GM19023 (cell line): ENCODE measurements around the gene JDP2.

Experiments
- ATAC-seq: cut with Tn5 transposase; IDR thresholded peaks from one replicate; pipeline ENCODE4 v1.9.1; 2021; ENCODE audit warnings: mild to moderate bottlenecking, moderate library complexity; ENCODE audit not compliant: unreplicated experiment

JDP2 gene

DNA sequence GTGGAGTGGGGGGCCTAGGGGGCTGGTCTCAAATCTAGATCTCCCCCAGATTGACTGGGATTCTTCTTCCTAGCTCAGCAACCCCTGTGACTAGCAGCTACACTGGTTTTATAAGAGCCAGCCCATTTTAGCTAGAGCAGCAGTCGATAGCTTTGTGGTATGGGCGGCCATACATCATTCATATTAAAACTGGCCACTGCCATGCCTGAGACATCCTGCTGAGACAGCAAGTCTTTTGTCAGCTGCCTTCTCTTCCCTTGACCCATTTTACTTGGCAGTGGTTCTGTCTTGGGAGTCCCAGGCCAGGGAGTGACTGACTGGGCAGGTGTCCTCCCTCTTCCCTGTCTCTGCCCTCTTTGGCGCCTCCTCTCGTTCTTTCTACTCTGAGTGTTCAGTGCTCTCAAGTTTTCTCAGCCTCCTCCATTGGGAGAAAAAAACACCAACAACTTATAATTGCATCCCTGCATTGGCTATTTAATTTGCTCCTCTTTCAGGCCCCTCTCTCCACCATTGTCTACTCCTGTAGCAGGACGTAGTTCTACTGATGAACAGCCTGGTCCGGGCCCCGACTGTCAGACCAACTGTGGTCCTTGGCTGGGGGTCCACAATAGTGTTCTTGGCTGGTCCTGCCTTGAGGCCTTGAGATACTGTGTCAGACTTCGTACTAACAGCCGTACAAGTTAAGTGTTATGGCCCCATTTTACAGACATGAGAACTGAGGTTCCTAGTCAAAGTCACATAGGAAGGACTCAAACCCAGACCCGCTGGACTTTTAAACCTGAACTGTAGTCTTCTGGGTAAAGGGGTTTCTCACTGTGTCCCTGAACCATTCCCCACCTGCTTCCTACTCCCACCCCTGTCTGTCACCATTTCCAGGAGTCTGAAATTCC lies 18.3 kb upstream of the JDP2 start:
- no peak for ATAC-seq

DNA sequence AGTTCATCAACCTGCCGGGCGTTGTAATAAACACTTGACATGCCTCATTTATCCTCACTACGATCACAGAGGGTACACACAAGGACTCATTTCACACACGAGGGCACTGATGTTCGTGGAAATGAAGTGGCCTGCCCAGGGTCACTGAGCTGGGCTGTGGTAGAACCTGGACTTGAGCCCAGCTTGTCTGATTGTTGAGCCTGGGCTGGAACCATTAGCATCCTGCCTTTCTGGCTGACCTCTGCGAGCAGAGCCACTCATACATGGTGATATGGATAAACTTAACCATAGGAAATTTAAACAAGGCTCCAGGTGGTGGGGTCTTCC lies 16.6 kb upstream of the JDP2 start:
- ATAC-seq, result no peak

DNA sequence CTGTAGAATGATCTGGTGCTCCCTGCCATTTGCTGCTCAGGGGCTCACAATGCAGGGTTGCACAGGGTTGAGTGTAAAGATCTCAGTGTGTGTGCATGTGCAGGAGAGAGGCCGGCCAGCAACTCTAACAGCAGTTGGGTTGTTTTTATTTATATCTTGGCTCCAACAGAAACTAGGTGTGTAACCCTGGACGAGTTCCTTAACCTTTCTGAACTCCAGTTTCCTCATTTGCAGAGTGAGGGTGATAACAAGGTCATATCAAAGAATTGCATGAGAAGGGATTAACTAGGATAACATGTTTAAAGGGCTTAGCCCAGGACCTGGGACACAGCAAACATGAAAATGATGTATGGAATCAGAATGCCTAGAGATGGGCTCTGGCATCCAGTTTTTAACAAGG lies 14.8 kb upstream of the JDP2 start:
- ATAC-seq, result no peak

DNA sequence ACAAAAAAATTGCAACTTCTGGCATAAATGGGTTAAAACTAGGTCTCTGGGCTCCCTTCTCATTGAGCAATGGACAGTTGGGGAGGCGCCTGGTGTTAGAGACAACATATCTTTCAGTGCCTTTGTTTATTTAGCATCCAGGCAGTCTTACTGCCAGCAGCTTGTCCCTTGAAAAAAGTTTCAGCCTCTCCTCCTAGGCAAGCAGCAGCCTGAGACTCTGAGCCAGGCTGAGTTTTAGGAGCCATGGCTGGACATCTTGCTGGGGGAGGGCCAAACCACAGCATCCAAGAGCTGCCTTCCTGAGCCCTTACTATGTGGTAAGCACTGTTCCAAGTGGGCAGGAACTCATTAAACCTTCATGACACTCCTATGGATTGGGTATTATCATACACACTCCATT lies 10.1 kb upstream of the JDP2 start:
- no peak for ATAC-seq

DNA sequence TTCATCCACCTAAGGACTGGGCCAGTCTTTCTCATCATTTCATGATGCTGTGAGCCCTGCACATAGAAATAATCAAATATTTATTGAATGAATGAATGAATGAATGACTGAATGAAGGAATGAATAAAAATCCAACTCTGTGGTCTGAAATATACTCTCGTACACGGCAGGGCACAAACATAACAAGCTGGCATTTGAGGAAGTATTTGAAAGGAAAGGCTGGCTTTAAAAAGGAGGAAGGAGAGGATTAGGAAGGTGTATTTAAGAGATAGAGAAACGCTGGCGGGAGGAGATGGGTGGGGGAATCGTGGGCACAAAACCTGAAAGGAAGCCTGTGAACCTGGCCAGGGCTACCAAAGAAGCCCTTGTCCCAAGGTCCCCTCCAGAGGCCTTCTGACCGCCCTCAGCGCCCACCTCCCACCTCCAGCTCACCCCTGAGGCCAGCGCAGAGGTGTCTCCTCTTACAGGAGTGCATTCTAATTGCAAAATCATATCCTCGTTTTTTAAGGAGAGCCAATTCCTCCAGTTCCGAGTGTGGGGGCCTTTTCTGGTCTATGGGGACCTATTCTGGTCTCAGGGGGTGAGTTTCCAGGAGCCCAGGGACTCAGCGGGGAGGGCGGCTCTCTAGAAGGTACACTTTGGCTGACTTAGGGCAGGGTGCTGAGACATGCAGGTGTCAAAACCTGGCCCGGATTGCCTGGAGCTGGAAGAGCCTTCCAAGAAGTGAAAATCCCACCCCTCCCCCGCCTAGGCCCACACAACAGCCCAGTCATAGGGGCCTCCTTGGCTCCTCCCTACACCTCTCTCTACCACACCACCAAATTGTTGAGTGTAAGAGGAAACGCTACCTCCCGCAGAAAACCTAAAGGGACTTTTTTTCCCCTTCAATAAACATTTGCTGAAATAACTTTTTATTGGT lies 8.7 kb upstream of the JDP2 start:
- ATAC-seq, result no peak

DNA sequence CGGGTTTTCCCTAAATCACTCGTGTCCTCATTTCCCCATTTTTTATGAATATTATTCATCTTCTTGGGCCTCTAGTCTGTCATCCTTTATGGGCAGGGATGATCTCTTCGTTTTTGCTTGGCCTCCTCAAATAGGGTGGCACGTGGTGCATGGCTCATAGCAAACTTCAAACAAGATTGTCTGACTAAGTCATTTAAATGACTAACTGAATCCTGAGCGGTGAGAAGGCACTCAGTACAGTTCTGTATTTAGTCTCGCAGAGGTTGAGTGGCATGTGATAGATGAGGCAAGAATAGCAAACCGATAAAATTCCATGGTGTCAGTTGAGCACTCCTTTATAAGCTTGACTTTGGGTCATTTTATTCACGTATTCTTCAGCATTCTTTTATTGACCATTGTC lies 5.7 kb upstream of the JDP2 start:
- no peak for ATAC-seq

DNA sequence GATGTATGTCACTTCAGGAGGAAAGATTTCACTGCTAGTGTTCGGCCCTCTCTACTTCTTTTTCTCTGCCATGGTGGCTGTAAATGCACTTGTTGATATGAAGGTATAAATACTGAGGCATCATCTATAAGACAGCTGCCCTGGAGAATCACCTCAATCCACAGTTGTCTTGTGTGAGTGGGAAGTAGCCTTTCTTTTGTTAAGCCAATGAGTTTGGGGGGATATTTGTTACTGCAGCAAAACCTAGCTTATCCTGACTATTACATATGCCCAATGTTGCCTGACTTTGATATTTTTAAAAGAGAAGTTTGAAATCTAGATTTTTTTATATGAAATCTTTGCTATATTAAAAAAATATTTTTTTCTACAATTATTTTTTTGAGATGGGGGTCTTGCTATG lies 3.3 kb upstream of the JDP2 start:
- ATAC-seq, result no peak

DNA sequence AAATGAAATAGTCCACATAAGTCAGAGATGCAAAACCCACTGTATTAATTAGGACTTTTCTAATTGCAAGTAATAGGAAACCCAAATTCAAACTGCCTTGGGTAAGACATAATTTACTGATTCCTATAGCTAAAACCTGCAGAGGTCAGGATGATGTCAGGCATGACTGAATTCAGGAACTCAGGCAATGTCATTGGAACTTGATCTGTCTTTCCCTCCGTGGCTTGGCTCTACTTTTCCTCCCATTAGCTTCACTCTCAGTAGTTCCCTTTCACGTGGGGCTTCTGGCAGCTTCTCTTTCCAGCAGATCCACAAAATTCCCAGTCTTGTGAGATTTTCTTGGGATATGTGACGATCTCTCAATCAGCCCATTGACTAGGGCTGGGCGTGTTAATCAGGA lies 2.4 kb upstream of the JDP2 start:
- ATAC-seq, result no peak

DNA sequence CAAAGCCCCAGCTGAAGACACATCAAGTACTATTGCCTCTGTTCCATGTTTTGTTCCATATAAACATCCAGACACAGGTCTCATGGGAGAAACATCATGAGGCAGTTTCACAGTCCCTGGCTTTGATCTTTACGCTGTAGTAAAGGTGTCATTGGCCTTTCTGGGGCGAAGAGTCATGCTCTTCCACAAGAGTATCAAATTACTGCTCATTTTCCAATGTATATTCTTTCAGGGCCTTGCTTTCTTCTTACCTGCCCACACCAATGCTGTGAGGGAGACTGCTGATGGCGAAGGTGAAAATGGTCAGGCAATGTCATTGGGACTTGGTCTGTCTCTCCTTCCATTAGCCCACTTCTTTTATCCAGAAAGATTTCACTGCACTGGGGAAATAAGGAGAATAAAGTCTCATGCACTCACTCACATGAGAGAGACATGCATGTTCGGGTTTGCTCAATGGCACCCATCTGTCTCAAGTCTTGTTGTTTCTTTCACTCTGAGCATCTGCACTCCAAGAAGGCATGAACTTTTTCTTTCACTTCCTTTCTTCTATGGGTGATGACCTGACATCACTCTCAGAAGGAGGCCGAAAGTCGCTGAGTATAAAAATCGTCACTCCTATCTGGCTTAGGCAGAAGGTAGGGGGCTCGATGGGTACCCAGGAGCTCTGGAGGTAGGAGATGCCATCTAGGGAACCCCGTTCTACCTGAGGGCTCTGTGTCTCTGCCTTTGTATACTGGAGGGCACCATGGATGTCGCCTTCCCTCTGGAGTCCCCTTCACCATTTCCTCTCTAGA lies 1.3 kb upstream of the JDP2 start:
- ATAC-seq, result peak; percentile 52

DNA sequence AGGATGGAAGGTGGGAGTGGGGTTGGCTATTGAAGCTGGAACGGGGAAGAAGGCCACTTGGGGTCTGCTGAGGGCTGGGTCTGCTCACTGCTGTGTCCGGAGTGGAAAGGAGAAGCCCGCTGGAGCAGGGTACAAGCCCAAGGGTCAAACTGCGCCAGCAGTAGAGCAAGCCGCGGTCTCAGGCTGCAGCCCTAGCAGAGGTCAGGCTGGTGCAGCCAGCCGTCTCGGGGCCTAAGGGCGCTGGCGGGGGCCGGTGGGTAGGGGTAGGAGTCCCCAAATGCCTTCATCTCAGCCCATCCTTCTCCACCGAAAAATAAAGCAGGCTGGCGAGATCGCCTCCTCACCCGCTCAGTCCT lies 718 bp upstream of the JDP2 start:
- peak; percentile 39 for ATAC-seq

DNA sequence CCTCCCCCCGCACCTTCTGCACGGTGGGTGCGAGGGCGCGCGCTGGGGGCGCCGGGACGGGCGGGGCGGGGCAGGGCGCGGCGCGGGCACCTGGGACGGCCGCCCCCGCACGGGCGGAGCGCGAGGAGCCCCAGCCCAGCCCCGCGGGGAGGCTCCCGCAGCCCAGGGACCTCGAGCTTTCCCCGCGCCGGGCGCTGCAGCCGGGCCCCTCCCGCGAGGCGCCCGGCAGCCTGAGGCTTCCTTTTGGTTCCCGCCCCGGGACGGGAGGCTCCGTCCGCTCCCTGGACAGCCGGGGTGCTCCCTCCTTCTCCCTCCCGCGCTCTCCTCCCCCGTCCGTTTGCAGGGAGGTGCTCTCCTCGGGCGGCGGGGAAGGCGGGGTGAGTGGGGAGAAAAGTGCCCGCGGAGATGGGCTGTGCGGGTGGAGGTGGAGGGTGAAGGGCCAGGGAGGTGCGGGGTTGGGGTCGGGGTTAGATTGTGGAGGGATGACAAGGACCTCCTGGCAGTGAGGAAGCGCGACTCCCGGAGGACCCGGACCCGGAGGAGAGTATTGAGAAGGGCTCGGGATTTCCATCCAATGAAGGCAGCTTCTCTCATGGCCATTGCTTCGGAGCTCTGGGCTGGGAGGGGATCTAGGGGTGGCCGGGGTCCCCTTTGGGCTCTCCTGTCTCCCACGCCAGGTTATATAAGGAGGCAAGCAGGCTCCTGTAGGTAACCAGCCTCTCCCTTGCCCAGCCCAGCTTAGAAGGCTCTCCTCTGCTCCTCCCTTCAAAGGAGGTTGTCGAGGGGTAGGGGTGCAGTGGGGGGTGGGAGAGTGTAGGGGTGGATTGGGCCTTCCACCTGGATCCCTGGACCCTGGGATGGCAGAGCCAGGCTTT lies 645 bp downstream of the JDP2 start:
- peak; percentile 20 for ATAC-seq

DNA sequence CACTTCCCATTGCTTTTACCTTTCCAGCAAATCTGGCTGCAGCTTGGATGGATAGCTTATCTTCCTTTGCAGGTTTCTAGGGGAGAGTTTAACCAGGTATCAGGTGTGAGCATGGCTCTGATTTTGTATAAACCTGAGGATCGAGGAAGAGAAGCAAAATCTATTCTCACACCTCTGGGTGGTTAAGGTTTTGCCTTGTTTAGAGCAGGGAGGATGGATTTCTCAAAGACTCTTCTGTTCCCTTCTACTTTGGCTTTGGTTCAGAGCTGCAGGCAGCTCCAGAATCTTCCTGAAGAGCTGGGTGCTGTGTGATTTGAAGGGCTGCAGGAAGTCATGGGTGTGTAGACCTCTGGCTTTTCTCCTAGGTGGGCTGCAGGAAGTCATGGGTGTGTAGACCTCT lies 1.7 kb downstream of the JDP2 start:
- no peak for ATAC-seq

DNA sequence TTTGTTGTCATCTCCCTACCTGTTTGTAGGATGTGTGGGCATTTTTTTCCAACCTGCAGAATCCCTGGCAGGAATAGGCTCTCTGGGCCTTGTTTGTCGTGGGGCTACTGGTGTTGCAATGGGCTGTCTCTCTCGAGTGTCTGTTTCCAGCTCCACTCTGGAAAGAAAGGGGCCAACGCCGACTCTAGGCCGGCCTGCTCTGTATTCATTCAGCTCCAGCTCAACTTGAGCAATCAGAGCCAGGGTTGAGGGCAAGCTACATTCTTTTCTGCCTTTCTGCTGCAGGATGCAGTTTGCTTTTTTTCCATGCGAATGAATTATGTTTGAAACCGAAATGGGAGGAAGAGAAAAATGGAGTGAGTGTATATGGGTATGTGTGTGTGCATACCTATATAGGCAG lies 2.3 kb downstream of the JDP2 start:
- no peak for ATAC-seq

DNA sequence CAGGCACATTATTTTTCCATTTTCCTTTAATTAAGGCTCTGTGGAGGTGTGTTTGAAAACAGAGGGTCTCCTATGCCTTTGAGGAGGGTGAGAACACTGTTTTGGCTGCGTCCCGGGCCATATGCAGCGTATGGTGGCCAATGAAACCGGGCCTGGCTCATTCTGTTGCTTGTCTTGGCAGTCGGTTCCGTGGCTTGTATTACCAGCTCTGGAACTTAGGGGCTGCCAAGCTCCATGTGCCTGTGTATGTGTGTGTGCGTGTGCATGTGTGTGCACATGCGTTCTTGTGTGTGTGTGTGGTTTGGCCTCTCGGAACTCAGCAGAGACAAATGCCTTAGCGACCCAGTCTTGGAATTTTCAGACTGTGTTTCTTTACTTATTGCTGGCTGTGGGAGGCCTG lies 2.7 kb downstream of the JDP2 start:
- ATAC-seq, result no peak

DNA sequence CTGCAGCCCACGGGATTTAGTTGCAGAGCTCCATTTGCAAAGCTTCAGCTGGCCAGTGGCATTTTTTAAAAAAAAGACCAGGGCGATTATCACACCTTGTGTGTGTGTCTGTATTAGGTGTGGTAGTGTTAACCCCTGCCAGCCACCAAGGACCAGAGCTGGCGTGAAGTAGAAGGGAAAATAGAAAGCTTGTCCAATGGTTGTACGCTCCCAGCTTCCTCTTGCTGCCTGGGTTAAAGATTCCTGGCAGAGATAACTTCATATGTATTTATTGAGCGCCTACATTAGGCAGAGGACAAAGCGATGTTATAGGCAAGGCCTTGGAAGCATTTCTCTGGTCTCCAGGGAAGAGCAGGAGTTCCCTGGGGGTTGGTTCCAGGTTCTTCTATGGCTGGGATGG lies 3.2 kb downstream of the JDP2 start:
- no peak for ATAC-seq

DNA sequence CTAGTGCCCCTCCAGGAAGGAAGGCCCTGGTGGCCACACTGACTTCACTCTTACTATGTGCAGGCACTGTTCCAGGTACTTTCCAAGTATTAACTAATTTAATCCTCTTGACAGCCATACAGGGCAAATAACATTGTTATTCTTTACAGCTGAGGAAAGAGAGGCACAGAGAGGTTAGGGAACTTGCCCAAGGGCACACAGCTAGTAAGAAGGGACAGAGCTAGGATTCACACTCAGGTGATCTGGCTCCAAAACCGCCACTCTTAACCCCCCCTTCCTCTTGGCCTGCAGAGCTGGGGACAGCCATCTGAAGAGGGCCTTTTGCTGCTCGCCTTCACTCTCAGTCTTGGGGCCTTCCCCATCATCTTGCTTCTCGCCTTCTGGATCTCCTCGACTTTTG lies 4.0 kb downstream of the JDP2 start:
- ATAC-seq, result no peak

DNA sequence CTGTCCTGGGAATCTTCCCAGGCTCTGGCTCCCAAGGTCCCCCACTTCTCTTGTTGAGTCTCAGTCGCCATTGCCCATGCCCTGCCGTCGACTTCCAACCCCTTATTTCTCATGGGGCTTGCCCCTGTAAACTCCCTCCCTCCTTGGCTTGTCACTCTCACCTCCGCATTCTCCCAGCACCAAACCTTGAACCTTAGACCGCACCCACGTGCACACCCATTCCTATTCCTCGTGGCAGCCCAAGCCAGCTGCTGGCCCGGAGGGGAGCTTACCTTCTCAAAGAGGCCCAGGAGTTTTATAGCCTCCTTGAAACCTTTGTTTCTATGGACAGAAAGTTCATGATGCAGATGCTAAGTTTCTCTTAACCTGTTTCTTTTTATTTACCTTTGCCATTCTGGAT lies 4.6 kb downstream of the JDP2 start:
- ATAC-seq, result no peak

DNA sequence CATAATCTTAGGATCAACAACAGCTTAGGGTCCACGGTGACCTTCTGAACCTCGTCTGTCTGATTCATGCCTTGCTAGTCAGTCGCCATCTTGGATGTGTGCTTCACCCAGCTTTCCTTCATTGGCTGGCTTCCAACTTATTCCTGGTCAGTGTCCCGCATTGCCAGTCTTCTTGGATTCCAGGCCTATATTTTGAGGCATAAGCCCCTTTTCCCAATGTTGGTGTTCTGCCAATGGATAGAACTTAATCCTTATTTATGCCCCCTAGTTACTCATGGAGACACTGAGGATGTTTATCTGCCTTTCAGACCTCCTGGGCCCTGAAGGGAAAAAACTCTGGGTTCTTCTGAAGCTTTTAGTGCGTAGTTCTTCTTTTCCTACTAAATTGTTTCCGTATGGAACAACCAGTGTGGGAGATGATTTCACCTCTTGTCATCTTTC lies 5.8 kb downstream of the JDP2 start:
- no peak for ATAC-seq

DNA sequence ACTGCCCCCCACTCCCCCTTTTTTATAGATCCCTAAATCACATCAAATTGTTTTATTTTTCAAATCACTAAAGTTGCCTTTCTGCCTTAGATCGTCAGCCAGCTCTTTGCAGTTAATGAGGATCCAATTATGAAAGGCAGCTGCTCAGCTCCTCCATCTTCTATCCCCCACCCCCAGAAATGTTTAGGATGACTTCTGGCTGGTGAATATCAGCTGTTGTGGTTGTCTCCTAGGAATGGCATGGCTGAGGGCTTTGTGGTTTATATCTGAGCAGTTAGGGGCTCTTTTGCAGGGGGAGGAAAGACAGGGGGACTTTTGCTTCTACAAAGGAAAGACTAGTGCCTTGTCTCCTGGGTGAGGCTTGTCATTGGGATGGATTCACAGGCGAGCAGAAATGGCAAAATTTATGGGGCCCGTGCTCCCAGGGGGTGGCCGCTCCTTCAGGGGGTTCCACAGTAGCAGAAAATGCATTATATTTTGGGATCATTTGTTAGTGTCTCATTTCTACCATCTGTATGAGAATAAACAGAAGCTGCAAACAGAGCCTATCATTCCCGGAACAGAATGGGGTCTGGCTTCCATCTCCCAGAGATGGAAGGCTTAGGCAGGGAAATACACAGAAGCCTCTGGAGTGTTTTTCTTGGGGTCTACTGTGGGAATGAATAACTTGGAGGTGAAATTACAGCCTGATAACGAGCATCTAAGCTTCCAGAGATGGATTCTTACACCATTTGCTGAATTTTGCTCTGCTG lies 6.5 kb downstream of the JDP2 start:
- ATAC-seq, result no peak

DNA sequence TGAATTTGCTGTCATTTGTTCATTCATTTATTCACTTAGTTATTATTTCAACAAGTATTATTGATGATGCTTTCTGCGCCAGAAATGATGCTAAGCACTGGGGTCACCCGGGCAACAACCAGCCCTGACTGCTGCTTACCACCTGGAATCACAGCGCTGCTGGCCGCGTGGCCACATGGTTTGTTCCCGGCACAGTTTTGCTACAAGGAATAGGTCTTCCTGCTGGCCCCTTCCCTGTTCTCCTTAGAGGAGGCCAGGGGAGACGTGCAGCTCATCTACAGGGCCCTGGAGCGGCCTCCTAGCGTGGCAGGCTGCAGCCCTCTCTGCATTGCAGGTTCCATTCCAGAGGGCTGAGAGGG lies 7.0 kb downstream of the JDP2 start:
- no peak for ATAC-seq
